K562 (cell line): Measurements from ENCODE around the gene KRT5. TPM values are rescaled to one million over a fixed set of nuclear protein-coding genes. Genes with fewer than 3 reads are reported as not detected.

Source experiments
- ATAC-seq: fragments of 200-7000 bp; cut with Tn5 transposase; 3 replicates; pipeline ENCODE4 v1.9.1; 2020; ENCODE audit warnings: moderate library complexity
- BruUV-seq: library from RNA; stranded (reverse); fragments of 400-500 nt; replicated peaks from 2 replicates; lab custom pipeline; 2021; lab: Mats Ljungman, UMichigan
- CTCF ChIA-PET: fragments of 300-600 bp; formaldehyde crosslinking; extraction: SDS; loops from one replicate; lab custom pipeline; 2021; ENCODE audit warnings: low intra/inter-chr PET ratio; lab: Yijun Ruan, JAX
- POLR2A ChIA-PET: fragments of 300-600, 350-650 bp; sonication (Branson Sonifier 250); formaldehyde crosslinking; extraction: SDS; loops from one replicate; lab custom pipeline; 2021; ENCODE audit warnings: antibody characterized with exemption, inconsistent platforms; lab: Yijun Ruan, JAX
- DNase-seq, 4 experiments: peaks; one replicate each; pipeline versions ENCODE4 v3.0.0 to v3.0.0-alpha.2; 2011 to 2018; ENCODE audit warnings: low spot score in 3 of 4, mixed read lengths in 3 of 4; ENCODE audit errors: extremely low read depth in 1 of 4
- FAIRE-seq: peaks from 2 replicates; lab custom pipeline; 2011; peaks lifted over from hg19 to GRCh38; lab: Jason Lieb, UNC
- H2AFZ ChIP-seq: 2 replicates; pipeline ENCODE4 v1.6.0; 2011; ENCODE audit warnings: low read depth, low read length, control low read depth, inconsistent platforms
- H3K27ac ChIP-seq: fragments of 200-600 bp; 3 replicates; pipeline ENCODE4 v1.8.0; 2011; ENCODE audit warnings: low read depth, mild to moderate bottlenecking, control low read depth, inconsistent platforms, low read length, moderate library complexity, mixed read lengths; ENCODE audit errors: extremely low read depth
- H3K27me3 ChIP-seq, 2 experiments: fragments of 300-600 bp in 1 of 2; 2 replicates in 1 of 2; 3 replicates in 1 of 2; pipeline versions ENCODE4 v1.6.0 to v1.8.0; 2011; ENCODE audit warnings: inconsistent platforms in 2 of 2, low read length in 2 of 2, mild to moderate bottlenecking in 1 of 2, mixed read lengths in 1 of 2, moderate library complexity in 1 of 2; ENCODE audit not compliant: control insufficient read depth in 2 of 2, insufficient read depth in 2 of 2
- H3K36me3 ChIP-seq: fragments of 300-600 bp; 3 replicates; pipeline ENCODE4 v1.8.0; 2011; ENCODE audit warnings: mild to moderate bottlenecking, low read length, inconsistent platforms; ENCODE audit not compliant: control insufficient read depth, insufficient read depth
- H3K4me1 ChIP-seq, 2 experiments: fragments of 200-600 bp in 1 of 2; replicated peaks in 1 of 2; 2 replicates in 1 of 2; 3 replicates in 1 of 2; pipeline versions ENCODE4 v1.5.1 to v1.8.0; 2011; ENCODE audit warnings: inconsistent platforms in 2 of 2, low read length in 2 of 2, mild to moderate bottlenecking in 1 of 2, mixed read lengths in 1 of 2, moderate library complexity in 1 of 2; ENCODE audit not compliant: control insufficient read depth in 2 of 2, insufficient read depth in 2 of 2
- H3K4me2 ChIP-seq: 2 replicates; pipeline ENCODE4 v1.6.1; 2011; ENCODE audit warnings: low read length, control low read depth, inconsistent platforms, mixed read lengths; ENCODE audit not compliant: insufficient read depth
- H3K4me3 ChIP-seq: fragments of 200-600 bp; sonication (generic), shearing (Covaris generic); 2 replicates; pipeline ENCODE4 v1.5.1; 2016; ENCODE audit warnings: control low read depth, inconsistent platforms
- H3K79me2 ChIP-seq: fragments of 200-600 bp; 3 replicates; pipeline ENCODE4 v1.8.0; 2011; ENCODE audit warnings: low read length, inconsistent platforms; ENCODE audit not compliant: control insufficient read depth, insufficient read depth
- H3K9ac ChIP-seq, 2 experiments: 2 replicates each; pipeline versions ENCODE4 v1.6.0 to v1.6.1; 2011; ENCODE audit warnings: low read depth in 2 of 2, low read length in 2 of 2, control low read depth in 1 of 2, inconsistent platforms in 1 of 2, mild to moderate bottlenecking in 1 of 2, mixed read lengths in 1 of 2; ENCODE audit not compliant: insufficient read depth in 1 of 2
- H3K9me1 ChIP-seq: one replicate; pipeline ENCODE4 v1.6.0; 2011; ENCODE audit warnings: inconsistent platforms, mild to moderate bottlenecking, low read length, moderate library complexity; ENCODE audit not compliant: control insufficient read depth, insufficient read depth
- H3K9me3 ChIP-seq: replicated peaks from 2 replicates; pipeline ENCODE4 v1.5.1; 2011; ENCODE audit warnings: low read depth, low read length, inconsistent platforms; ENCODE audit not compliant: control insufficient read depth, insufficient read depth
- H4K20me1 ChIP-seq: replicated peaks from 2 replicates; pipeline ENCODE4 v1.6.1; 2011; ENCODE audit warnings: low read length, inconsistent platforms, mixed read lengths; ENCODE audit not compliant: control insufficient read depth, insufficient read depth
- WGBS: fragments of 100-300 bp; shearing (Covaris generic); methylation state at CpG from one replicate; pipeline ENCODE4 v1.1.6; 2016; ENCODE audit warnings: low coverage, mixed read lengths; ENCODE audit not compliant: insufficient coverage; ENCODE audit errors: missing lambda C conversion rate; 5-methylcytosine and 5-hydroxymethylcytosine counted together
- in situ Hi-C: fragments of 300-500 bp; cut with MboI; formaldehyde crosslinking; loops from 4 replicates; pipeline ENCODE4 v1.15.0; 2018; ENCODE audit warnings: inconsistent platforms, mixed read lengths
- intact Hi-C: fragments of 100-400 bp; cut with micrococcal nuclease; formaldehyde crosslinking; loops from 2 replicates; pipeline ENCODE4 v1.14.2; 2022
- polyA plus RNA-seq, 8 experiments: library from polyadenylated mRNA; depleted of rRNA in 4 of 8; stranded (reverse) in 5 of 8; unstranded in 3 of 8; fragments of >200 nt; fragmentation: Nextera tagmentation in 2 of 8; fragmentation: Illumina TruSeq in 1 of 8; extraction: Ambion mirVana in 2 of 8; extraction: Trizol in 1 of 8; gene quantifications; 2 replicates each; pipeline versions ENCODE4 v1.2.1 to v1.2.3, GENCODE V29; 2011 to 2014; ENCODE audit warnings: inconsistent platforms in 1 of 8, missing spikeins in 1 of 8
- total RNA-seq, 7 experiments: library from RNA; depleted of rRNA in 6 of 7; stranded (reverse); fragments of >200 nt in 6 of 7; fragmentation: Illumina TruSeq in 2 of 7; extraction: Trizol in 2 of 7; gene quantifications; 2 replicates each; pipeline versions ENCODE4 v1.2.1 to v1.2.3, GENCODE V29; 2011 to 2021; ENCODE audit warnings: low replicate concordance in 1 of 7
- TF ChIP-seq, protein P1 (sequence below), 2 experiments: fragments of 250-450 bp in 1 of 2; fragments of 450-650 bp in 1 of 2; sonication (Bioruptor Pico) in 1 of 2; IDR thresholded peaks; 2 replicates each; pipeline versions ENCODE4 v1.6.1 to v1.8.0; 2016 to 2021; ENCODE audit warnings: mild to moderate bottlenecking in 2 of 2, moderate library complexity in 2 of 2, missing compliant biosample characterization in 1 of 2, missing genetic modification characterization in 1 of 2
- TF ChIP-seq, protein P2 (sequence below), 3 experiments: IDR thresholded peaks in 2 of 3; conservative IDR thresholded peaks in 1 of 3; 2 replicates each; pipeline ENCODE4 v1.5.1; 2011 to 2012; ENCODE audit warnings: low read length in 3 of 3, mild to moderate bottlenecking in 3 of 3, control low read depth in 2 of 3, improper control_type of control experiment in 1 of 3, inconsistent platforms in 1 of 3, low read depth in 1 of 3, mixed read lengths in 1 of 3, moderate library complexity in 1 of 3; ENCODE audit not compliant: insufficient read depth in 2 of 3
- TF ChIP-seq, protein P3 (sequence below), 2 experiments: fragments of 150-350 bp in 1 of 2; IDR thresholded peaks; 2 replicates each; pipeline ENCODE4 v1.6.1; 2012 to 2016; ENCODE audit warnings: low read depth in 2 of 2, low read length in 2 of 2, mild to moderate bottlenecking in 1 of 2, moderate library complexity in 1 of 2

Gene KRT5
- total and polyA plus RNA-seq, 9 of the 15 experiments (the other 6 are each of a cell fraction or from before 2014, with no cell fraction given) = 0.32 TPM; not detected in 8

GRCh38 chr12:52551216-52551865, 31.1 kb upstream of the KRT5 start:
- BruUV-seq = no TSS peak
- no peak overlapping the region for H3K27ac ChIP-seq
- CTCF ChIA-PET = no interaction called here
- 2% methylated on average over 6 of the region's 6 CpGs for WGBS
- H3K4me3 ChIP-seq = no peak overlapping the region
- H3K79me2 ChIP-seq = no peaks in the 10 kb centered on the region
- H3K4me1 ChIP-seq = no peaks in the 10 kb centered on the region
- no peaks in the 10 kb centered on the region for H3K9me3 ChIP-seq
- H3K27me3 ChIP-seq = peaks cover 5 to 70% of the 10 kb centered on the region in 2 experiments; a peak in 3 of 5 replicates
- no peak overlapping the region for H2AFZ ChIP-seq
- H3K9me1 ChIP-seq = no peaks in the 10 kb centered on the region
- FAIRE-seq (no peak), ATAC-seq (no peak), DNase-seq (no peak)
- intact Hi-C loops = no loop called here
- TF ChIP-seq, protein P1, sequence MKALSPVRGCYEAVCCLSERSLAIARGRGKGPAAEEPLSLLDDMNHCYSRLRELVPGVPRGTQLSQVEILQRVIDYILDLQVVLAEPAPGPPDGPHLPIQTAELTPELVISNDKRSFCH (CRISPR knock-in tag; IDR thresholded peaks at IDR 0.05) = no peak
- TF ChIP-seq, protein P1 (tag; IDR thresholded peaks at IDR 0.05) = no peak
- no peaks in the 10 kb centered on the region for H3K36me3 ChIP-seq
- H4K20me1 ChIP-seq = peaks cover 18% of the 10 kb centered on the region; the same call in 1 of the 2 replicates
- H3K4me2 ChIP-seq = no peak overlapping the region
- in situ Hi-C loops = no loop called here
- POLR2A ChIA-PET = interaction anchor here (0.7 kb wide), 1 partner anchor 10 kb away, joined by 4 read pairs; no protein-coding TSS in a partner anchor
- H3K9ac ChIP-seq = no peak overlapping the region

DNA sequence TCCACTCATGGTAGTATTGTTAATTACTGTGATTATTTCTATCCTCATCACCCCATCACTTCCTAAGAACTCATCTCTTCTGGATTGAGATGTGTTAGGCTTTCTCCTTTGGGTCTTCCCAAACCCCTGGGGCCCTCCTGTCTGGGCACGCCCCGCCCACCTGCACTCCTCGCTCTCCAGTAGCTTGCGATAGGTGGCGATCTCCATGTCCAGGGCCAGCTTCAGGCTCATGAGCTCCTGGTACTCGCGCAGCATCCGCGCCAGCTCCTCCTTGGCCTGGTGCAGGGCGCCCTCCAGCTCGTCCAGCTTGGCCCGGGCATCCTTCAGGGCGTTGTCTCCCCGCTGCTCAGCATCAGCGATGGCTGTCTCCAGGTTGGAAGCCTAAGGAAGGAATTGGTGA, 25.9 kb upstream of the KRT5 start:
- FAIRE-seq = no peak
- intact Hi-C loops = no loop called here
- Histone ChIP-seq H3K4me2 (no peak overlapping the region), H3K27me3 (peaks cover 5 to 56% of the 10 kb centered on the region in 2 experiments; a peak in 3 of 5 replicates), H3K9me1 (no peaks in the 10 kb centered on the region), H3K9me3 (no peaks in the 10 kb centered on the region), H4K20me1 (0 out of 2 replicates have a peak, but pooled peaks cover 14% of the 10 kb centered on the region), H2AFZ (no peak overlapping the region), H3K4me3 (no peak overlapping the region), H3K27ac (no peak overlapping the region), H3K36me3 (no peaks in the 10 kb centered on the region), H3K79me2 (no peaks in the 10 kb centered on the region), H3K4me1 (no peaks in the 10 kb centered on the region), H3K9ac (no peak overlapping the region)
- ATAC-seq = peak; percentile 81
- TF ChIP-seq, protein P2, sequence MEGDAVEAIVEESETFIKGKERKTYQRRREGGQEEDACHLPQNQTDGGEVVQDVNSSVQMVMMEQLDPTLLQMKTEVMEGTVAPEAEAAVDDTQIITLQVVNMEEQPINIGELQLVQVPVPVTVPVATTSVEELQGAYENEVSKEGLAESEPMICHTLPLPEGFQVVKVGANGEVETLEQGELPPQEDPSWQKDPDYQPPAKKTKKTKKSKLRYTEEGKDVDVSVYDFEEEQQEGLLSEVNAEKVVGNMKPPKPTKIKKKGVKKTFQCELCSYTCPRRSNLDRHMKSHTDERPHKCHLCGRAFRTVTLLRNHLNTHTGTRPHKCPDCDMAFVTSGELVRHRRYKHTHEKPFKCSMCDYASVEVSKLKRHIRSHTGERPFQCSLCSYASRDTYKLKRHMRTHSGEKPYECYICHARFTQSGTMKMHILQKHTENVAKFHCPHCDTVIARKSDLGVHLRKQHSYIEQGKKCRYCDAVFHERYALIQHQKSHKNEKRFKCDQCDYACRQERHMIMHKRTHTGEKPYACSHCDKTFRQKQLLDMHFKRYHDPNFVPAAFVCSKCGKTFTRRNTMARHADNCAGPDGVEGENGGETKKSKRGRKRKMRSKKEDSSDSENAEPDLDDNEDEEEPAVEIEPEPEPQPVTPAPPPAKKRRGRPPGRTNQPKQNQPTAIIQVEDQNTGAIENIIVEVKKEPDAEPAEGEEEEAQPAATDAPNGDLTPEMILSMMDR (IDR thresholded peaks at IDR 0.05 in 2 of 3, conservative IDR thresholded peaks at IDR 0.05 in 1 of 3; ENCODE audit: insufficient read depth in 2 of 3, low read depth in 1 of 3, low read length in 3 of 3) = peak in 2 of 3 experiments; percentile 17 to 24; a peak in 3 of 6 replicates
- TF ChIP-seq, protein P3, sequence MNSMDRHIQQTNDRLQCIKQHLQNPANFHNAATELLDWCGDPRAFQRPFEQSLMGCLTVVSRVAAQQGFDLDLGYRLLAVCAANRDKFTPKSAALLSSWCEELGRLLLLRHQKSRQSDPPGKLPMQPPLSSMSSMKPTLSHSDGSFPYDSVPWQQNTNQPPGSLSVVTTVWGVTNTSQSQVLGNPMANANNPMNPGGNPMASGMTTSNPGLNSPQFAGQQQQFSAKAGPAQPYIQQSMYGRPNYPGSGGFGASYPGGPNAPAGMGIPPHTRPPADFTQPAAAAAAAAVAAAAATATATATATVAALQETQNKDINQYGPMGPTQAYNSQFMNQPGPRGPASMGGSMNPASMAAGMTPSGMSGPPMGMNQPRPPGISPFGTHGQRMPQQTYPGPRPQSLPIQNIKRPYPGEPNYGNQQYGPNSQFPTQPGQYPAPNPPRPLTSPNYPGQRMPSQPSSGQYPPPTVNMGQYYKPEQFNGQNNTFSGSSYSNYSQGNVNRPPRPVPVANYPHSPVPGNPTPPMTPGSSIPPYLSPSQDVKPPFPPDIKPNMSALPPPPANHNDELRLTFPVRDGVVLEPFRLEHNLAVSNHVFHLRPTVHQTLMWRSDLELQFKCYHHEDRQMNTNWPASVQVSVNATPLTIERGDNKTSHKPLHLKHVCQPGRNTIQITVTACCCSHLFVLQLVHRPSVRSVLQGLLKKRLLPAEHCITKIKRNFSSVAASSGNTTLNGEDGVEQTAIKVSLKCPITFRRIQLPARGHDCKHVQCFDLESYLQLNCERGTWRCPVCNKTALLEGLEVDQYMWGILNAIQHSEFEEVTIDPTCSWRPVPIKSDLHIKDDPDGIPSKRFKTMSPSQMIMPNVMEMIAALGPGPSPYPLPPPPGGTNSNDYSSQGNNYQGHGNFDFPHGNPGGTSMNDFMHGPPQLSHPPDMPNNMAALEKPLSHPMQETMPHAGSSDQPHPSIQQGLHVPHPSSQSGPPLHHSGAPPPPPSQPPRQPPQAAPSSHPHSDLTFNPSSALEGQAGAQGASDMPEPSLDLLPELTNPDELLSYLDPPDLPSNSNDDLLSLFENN (IDR thresholded peaks at IDR 0.05; ENCODE audit: low read depth in 2 of 2, low read length in 2 of 2) = no peak
- peak in 3 of 4 experiments; percentile 12 to 32 (median 30) for DNase-seq
- POLR2A ChIA-PET = interaction anchor here (1.4 kb wide), 1 partner anchor 21 kb away, joined by 4 read pairs; no protein-coding TSS in a partner anchor
- no TSS peak for BruUV-seq
- CTCF ChIA-PET = no interaction called here
- WGBS = under 1% methylated on average over 15 of the region's 15 CpGs
- in situ Hi-C loops = no loop called here
